ENCODE measurements around the gene WDR74.

GRCh38 chr11:62879235-62879978 is 40.0 kb upstream of the WDR74 start:
- no peak for TF ChIP-seq JUN (IDR thresholded peaks at IDR 0.05)
- no peak for TF ChIP-seq CTCF (IDR thresholded peaks at IDR 0.05)
- TF ChIP-seq POLR2A (IDR thresholded peaks at IDR 0.05; ENCODE audit: low read length), result no peak
- no peak for TF ChIP-seq CHD2 (IDR thresholded peaks at IDR 0.05; ENCODE audit: low read length, partially characterized antibody)
